Transverse colon (tissue), 4 donors: Measurements from ENCODE around the gene CREB5. TPM values are rescaled to one million over a fixed set of nuclear protein-coding genes. Genes with fewer than 3 reads are reported as not detected.

Experiments
- DNase-seq: peaks from one replicate; pipeline ENCODE4 v3.0.0-alpha.2; 2019
- H3K27ac ChIP-seq, 4 donors: fragments of 200-600 bp; sonication (generic); 2 replicates each; pipeline ENCODE4 v1.5.1; 2016 to 2018; ENCODE audit warnings: inconsistent platforms in 4 of 4
- H3K27me3 ChIP-seq: fragments of 200-600 bp; sonication (generic); 2 replicates; pipeline ENCODE4 v1.5.1; 2017; ENCODE audit warnings: inconsistent platforms
- H3K36me3 ChIP-seq, 4 donors: fragments of 200-600 bp; sonication (generic); 2 replicates each; pipeline ENCODE4 v1.5.1; 2017 to 2019; ENCODE audit warnings: inconsistent platforms in 4 of 4
- H3K4me1 ChIP-seq, 4 donors: fragments of 200-600 bp; sonication (generic); 2 replicates each; pipeline ENCODE4 v1.5.1; 2017 to 2020; ENCODE audit warnings: inconsistent platforms in 4 of 4
- H3K4me3 ChIP-seq, 4 donors: fragments of 200-600 bp; sonication (generic); 1 replicate in 1 of 4; 2 replicates in 3 of 4; pipeline versions ENCODE4 v1.5.1 to v1.6.1; 2017 to 2019; ENCODE audit warnings: inconsistent platforms in 4 of 4
- H3K9me3 ChIP-seq, 2 donors: fragments of 200-600 bp; sonication (generic); 2 replicates each; pipeline ENCODE4 v1.5.1; 2017 to 2019; ENCODE audit warnings: inconsistent platforms in 2 of 2
- EP300 ChIP-seq: sonication (generic); formaldehyde crosslinking; IDR thresholded peaks from one replicate; pipeline ENCODE4 v1.6.1; 2017; ENCODE audit warnings: antibody characterized with exemption, low read depth
- POLR2A ChIP-seq: fragments of 450-650 bp; IDR thresholded peaks from one replicate; pipeline ENCODE4 v1.6.1; 2016; ENCODE audit warnings: antibody characterized with exemption, mild to moderate bottlenecking, moderate library complexity
- POLR2AphosphoS5 ChIP-seq, 3 donors: sonication (generic); formaldehyde crosslinking; IDR thresholded peaks; one replicate each; pipeline ENCODE4 v1.6.1; 2016; ENCODE audit warnings: antibody characterized with exemption in 3 of 3
- WGBS, 2 donors: methylation state at CpG; one replicate each; pipeline ENCODE4 v1.1.5; 2018; ENCODE audit warnings: low coverage in 1 of 2; 5-methylcytosine and 5-hydroxymethylcytosine counted together
- in situ Hi-C, 4 donors: fragments of 200-750 bp; cut with MboI; loops; one replicate each; pipeline versions ENCODE4 v1.15.0 to v1.15.1; 2017; ENCODE audit warnings: low sequenced_read_pairs in 3 of 4, low pct_ligation_motif_present in 1 of 4, low pct_unique_long_range_greater_than_20kb in 1 of 4
- intact Hi-C: fragments of 100-400 bp; cut with DNase I; formaldehyde crosslinking; loops from one replicate; pipeline ENCODE4 v1.15.1; 2023; ENCODE audit warnings: low total_unique reads
- total RNA-seq, 4 donors: library from RNA; depleted of rRNA; stranded (reverse); fragments of >200 nt; gene quantifications; one replicate each; pipeline ENCODE4 v1.1.0, GENCODE V29; 2016
- TF ChIP-seq, protein P1 (sequence below), 5 experiments: fragments of 200-600 bp in 3 of 5; fragments of 450-650 bp in 2 of 5; sonication (generic) in 3 of 5; IDR thresholded peaks; 1 replicate in 2 of 5; 2 replicates in 3 of 5; pipeline ENCODE4 v1.5.1; 2016 to 2017; ENCODE audit warnings: antibody characterized with exemption in 5 of 5, inconsistent platforms in 3 of 5, mild to moderate bottlenecking in 2 of 5, moderate library complexity in 1 of 5

The CREB5 gene
- total RNA-seq, 4 donors from 2014 or later: 3.0 to 12.2 (median 7.0) TPM

GRCh38 chr7:28776463-28777157, 364.3 kb downstream of the CREB5 start:
- peaks cover 0 to 30% (median 8%) of the 10 kb centered on the region in 4 donors for H3K4me1 ChIP-seq
- H3K27me3 ChIP-seq: no peaks in the 10 kb centered on the region
- H3K27ac ChIP-seq: no peak overlapping the region
- intact Hi-C loops (no loop called here), in situ Hi-C loops (no loop called here)
- H3K9me3 ChIP-seq: no peaks in the 10 kb centered on the region
- no peak for DNase-seq
- 81 to 92% methylated on average over 4 of the region's 4 CpGs for WGBS, 2 donors
- no peaks in the 10 kb centered on the region for H3K36me3 ChIP-seq
- TF ChIP-seq EP300 (no peak), POLR2A (no peak), POLR2AphosphoS5 (IDR thresholded peaks at IDR 0.05) (no peak)
- TF ChIP-seq, protein P1, sequence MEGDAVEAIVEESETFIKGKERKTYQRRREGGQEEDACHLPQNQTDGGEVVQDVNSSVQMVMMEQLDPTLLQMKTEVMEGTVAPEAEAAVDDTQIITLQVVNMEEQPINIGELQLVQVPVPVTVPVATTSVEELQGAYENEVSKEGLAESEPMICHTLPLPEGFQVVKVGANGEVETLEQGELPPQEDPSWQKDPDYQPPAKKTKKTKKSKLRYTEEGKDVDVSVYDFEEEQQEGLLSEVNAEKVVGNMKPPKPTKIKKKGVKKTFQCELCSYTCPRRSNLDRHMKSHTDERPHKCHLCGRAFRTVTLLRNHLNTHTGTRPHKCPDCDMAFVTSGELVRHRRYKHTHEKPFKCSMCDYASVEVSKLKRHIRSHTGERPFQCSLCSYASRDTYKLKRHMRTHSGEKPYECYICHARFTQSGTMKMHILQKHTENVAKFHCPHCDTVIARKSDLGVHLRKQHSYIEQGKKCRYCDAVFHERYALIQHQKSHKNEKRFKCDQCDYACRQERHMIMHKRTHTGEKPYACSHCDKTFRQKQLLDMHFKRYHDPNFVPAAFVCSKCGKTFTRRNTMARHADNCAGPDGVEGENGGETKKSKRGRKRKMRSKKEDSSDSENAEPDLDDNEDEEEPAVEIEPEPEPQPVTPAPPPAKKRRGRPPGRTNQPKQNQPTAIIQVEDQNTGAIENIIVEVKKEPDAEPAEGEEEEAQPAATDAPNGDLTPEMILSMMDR (IDR thresholded peaks at IDR 0.05): no peak
- no peak overlapping the region for H3K4me3 ChIP-seq

GRCh38 chr7:28778786-28779185, 366.5 kb downstream of the CREB5 start:
- Histone ChIP-seq H3K4me3 (no peak overlapping the region), H3K36me3 (no peaks in the 10 kb centered on the region), H3K4me1 (peaks cover 0 to 16% (median 6%) of the 10 kb centered on the region in 4 donors), H3K27ac (no peak overlapping the region), H3K9me3 (no peaks in the 10 kb centered on the region), H3K27me3 (no peaks in the 10 kb centered on the region)
- TF ChIP-seq EP300 (no peak), POLR2A (no peak), POLR2AphosphoS5 (IDR thresholded peaks at IDR 0.05) (no peak)
- TF ChIP-seq, protein P1 (IDR thresholded peaks at IDR 0.05): no peak
- intact Hi-C loops (no loop called here), in situ Hi-C loops (no loop called here)
- no peak for DNase-seq
- WGBS, 2 donors: 60 to 72% methylated on average over 4 of the region's 4 CpGs

DNA sequence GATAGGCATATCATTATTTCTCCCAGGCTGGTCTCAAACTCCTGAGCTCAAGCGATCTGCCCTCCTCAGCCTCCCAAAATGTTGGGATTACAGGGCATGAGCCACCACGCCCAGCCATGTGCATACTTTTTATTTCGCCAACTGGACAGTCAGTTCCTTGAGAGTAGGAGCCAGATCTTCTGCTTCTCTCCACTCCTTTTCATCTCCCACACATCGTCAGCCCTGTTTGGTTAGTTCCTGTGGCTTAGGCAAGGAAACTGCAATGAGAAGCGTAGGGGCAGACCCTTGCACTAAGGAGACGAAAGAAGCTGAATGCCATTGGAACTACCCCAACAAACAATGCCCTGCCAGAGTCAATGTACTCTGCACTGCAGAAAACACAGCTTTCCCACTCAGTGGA, 367.6 kb downstream of the CREB5 start:
- intact Hi-C loops (no loop called here), in situ Hi-C loops (no loop called here)
- no peaks in the 10 kb centered on the region for H3K36me3 ChIP-seq
- peaks cover 0 to 11% (median 1%) of the 10 kb centered on the region in 4 donors for H3K4me1 ChIP-seq
- no peaks in the 10 kb centered on the region for H3K27me3 ChIP-seq
- no peaks in the 10 kb centered on the region for H3K9me3 ChIP-seq
- H3K27ac ChIP-seq: no peak overlapping the region
- no peak for DNase-seq
- H3K4me3 ChIP-seq: no peak overlapping the region
- TF ChIP-seq POLR2AphosphoS5 (IDR thresholded peaks at IDR 0.05) (no peak), POLR2A (no peak), EP300 (no peak)
- TF ChIP-seq, protein P1 (IDR thresholded peaks at IDR 0.05): no peak
- WGBS, 2 donors: 92% methylated on average over 6 of the region's 6 CpGs; no CpG with 5 or more reads in 1 of the 2 donors

GRCh38 chr7:28782362-28782761, 370.0 kb downstream of the CREB5 start:
- Histone ChIP-seq H3K4me3 (no peak overlapping the region), H3K9me3 (no peaks in the 10 kb centered on the region), H3K36me3 (no peaks in the 10 kb centered on the region), H3K4me1 (peaks cover 0 to 9% (median 0%) of the 10 kb centered on the region in 4 donors), H3K27me3 (no peaks in the 10 kb centered on the region), H3K27ac (no peak overlapping the region)
- WGBS, 2 donors: 76 to 81% methylated on average over 2 of the region's 2 CpGs
- intact Hi-C loops: no loop called here
- in situ Hi-C loops: no loop called here
- no peak for DNase-seq
- TF ChIP-seq EP300 (no peak), POLR2AphosphoS5 (IDR thresholded peaks at IDR 0.05) (no peak), POLR2A (no peak)
- TF ChIP-seq, protein P1 (IDR thresholded peaks at IDR 0.05): no peak
